Tibial artery (tissue), 4 donors: ENCODE measurements around the gene TRAP1.

Experiments used
- DNase-seq, 2 donors: peaks; one replicate each; pipeline ENCODE4 v3.0.0-alpha.2; 2019
- H3K27ac ChIP-seq, 2 donors: fragments of 200-600 bp; sonication (generic) in 1 of 2; 1 replicate in 1 of 2; 2 replicates in 1 of 2; pipeline ENCODE4 v1.5.1; 2018 to 2019; ENCODE audit warnings: mild to moderate bottlenecking in 1 of 2
- H3K27me3 ChIP-seq, 2 donors: fragments of 200-600 bp; sonication (generic) in 1 of 2; one replicate each; pipeline versions ENCODE4 v1.5.1 to v1.6.0; 2016 to 2019
- H3K36me3 ChIP-seq, 3 donors: fragments of 200-600 bp; sonication (generic) in 2 of 3; one replicate each; pipeline ENCODE4 v1.5.1; 2016 to 2019; ENCODE audit warnings: mild to moderate bottlenecking in 2 of 3
- H3K4me1 ChIP-seq, 4 donors: fragments of 200-600 bp; sonication (generic) in 2 of 4; 1 replicate in 3 of 4; 2 replicates in 1 of 4; pipeline ENCODE4 v1.5.1; 2016 to 2019
- H3K4me3 ChIP-seq, 2 donors: fragments of 200-600 bp; sonication (generic) in 1 of 2; 1 replicate in 1 of 2; 2 replicates in 1 of 2; pipeline ENCODE4 v1.5.1; 2018 to 2019; ENCODE audit warnings: mild to moderate bottlenecking in 2 of 2
- H3K9me3 ChIP-seq, 3 donors: fragments of 200-600 bp; sonication (generic) in 1 of 3; one replicate each; pipeline ENCODE4 v1.5.1; 2016 to 2019
- CTCF ChIP-seq, 2 experiments: fragments of 200-600 bp in 1 of 2; fragments of 450-650 bp in 1 of 2; IDR thresholded peaks; one replicate each; pipeline ENCODE4 v1.5.1; 2017 to 2019; ENCODE audit warnings: antibody characterized with exemption in 2 of 2, mild to moderate bottlenecking in 1 of 2, moderate library complexity in 1 of 2
- intact Hi-C: fragments of 100-400 bp; cut with DNase I; formaldehyde crosslinking; loops from one replicate; pipeline ENCODE4 v1.15.0; 2023; ENCODE audit warnings: low total_unique reads

The TRAP1 gene

DNA sequence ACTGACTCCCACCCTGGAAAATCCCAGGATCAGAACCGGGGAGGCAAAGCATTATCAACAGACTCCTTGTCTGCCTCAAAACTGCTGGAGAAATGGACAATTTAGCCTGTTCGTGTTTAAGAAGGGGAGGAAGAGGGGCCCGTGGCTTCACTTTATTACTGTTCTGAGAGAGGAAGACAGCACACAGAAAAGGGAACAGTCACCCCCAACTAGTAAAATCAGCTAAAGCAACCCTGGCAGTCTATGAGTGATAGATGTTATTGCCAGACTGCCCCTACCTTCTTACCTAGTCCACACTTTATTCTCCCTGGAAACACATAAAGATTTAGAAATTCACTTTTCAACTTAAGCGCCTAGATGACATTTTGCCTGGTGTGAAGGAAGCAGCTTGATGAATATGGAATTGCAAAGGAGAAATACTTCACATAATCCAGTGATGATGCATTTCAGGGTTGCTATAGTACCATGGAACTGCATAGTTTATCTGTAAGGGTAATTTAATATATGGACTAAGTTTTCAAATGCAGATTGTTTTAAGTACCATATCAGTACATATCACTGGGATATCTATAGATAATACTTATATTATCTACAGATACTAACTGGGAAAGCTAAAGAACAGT is 36.9 kb upstream of the TRAP1 start:
- Histone ChIP-seq H3K27me3 (no peaks in the 10 kb centered on the region), H3K27ac (no peak overlapping the region), H3K9me3 (no peaks in the 10 kb centered on the region), H3K4me1 (peaks cover 0 to 14% (median 3%) of the 10 kb centered on the region in 4 donors), H3K4me3 (no peak overlapping the region), H3K36me3 (peaks cover 21 to 82% (median 52%) of the 10 kb centered on the region in 3 donors)
- intact Hi-C loops: no loop called here
- no peak for DNase-seq
- TF ChIP-seq CTCF (IDR thresholded peaks at IDR 0.05): no peak

GRCh38 chr16:3752984-3753383 is 35.7 kb upstream of the TRAP1 start:
- Histone ChIP-seq H3K27me3 (no peaks in the 10 kb centered on the region), H3K4me3 (no peak overlapping the region), H3K9me3 (no peaks in the 10 kb centered on the region), H3K36me3 (peaks cover 28 to 83% (median 58%) of the 10 kb centered on the region in 3 donors), H3K4me1 (peaks cover 0 to 14% (median 3%) of the 10 kb centered on the region in 4 donors), H3K27ac (no peak overlapping the region)
- intact Hi-C loops: no loop called here
- DNase-seq: peak in 1 of 2 donors; percentile 32
- TF ChIP-seq CTCF (IDR thresholded peaks at IDR 0.05): no peak

GRCh38 chr16:3751878-3752277 is 34.6 kb upstream of the TRAP1 start:
- peaks cover 24 to 83% (median 57%) of the 10 kb centered on the region in 3 donors for H3K36me3 ChIP-seq
- no peak overlapping the region for H3K27ac ChIP-seq
- intact Hi-C loops: no loop called here
- H3K9me3 ChIP-seq: no peaks in the 10 kb centered on the region
- H3K27me3 ChIP-seq: no peaks in the 10 kb centered on the region
- H3K4me1 ChIP-seq: peaks cover 0 to 14% (median 3%) of the 10 kb centered on the region in 4 donors
- no peak overlapping the region for H3K4me3 ChIP-seq
- peak in 1 of 2 donors; percentile 13 for DNase-seq
- no peak for TF ChIP-seq CTCF (IDR thresholded peaks at IDR 0.05)

DNA sequence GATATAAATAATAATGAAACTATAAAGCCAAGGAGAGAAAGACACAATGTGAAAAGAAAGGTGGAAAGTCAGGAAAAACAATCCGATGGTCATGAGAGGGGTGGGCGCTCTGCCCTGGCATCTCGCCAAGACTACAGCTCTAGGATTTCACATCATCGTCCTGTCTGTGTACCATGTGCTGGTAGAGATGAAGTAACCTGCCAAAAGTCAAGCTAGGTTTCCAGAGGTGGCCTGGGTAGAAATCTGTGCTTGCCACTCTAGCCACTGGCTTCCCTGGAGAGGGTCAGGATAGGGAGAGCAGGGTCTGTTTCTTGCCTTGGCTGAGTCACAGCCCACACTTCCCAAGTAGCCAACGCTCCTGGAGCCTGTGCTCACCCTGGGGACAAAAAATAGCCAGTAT is 31.0 kb upstream of the TRAP1 start:
- DNase-seq: peak in 1 of 2 donors; percentile 39
- Histone ChIP-seq H3K27me3 (no peaks in the 10 kb centered on the region), H3K36me3 (peaks cover 53 to 93% (median 78%) of the 10 kb centered on the region in 3 donors), H3K9me3 (no peaks in the 10 kb centered on the region), H3K4me1 (no peaks in the 10 kb centered on the region), H3K27ac (no peak overlapping the region), H3K4me3 (no peak overlapping the region)
- intact Hi-C loops: no loop called here
- no peak for TF ChIP-seq CTCF (IDR thresholded peaks at IDR 0.05)

GRCh38 chr16:3745751-3746355 is 28.5 kb upstream of the TRAP1 start:
- H3K4me3 ChIP-seq: no peak overlapping the region
- H3K27me3 ChIP-seq: no peaks in the 10 kb centered on the region
- peaks cover 65 to 100% (median 93%) of the 10 kb centered on the region in 3 donors for H3K36me3 ChIP-seq
- H3K27ac ChIP-seq: no peak overlapping the region
- H3K4me1 ChIP-seq: no peaks in the 10 kb centered on the region
- TF ChIP-seq CTCF (IDR thresholded peaks at IDR 0.05): no peak
- peak in 1 of 2 donors; percentile 38 for DNase-seq
- intact Hi-C loops: no loop called here
- H3K9me3 ChIP-seq: no peaks in the 10 kb centered on the region
